ENCODE data around the gene IGBP1.
"Not testable (repeated sequence)": the region's sequence is repeated elsewhere in the genome, so short reads cannot be mapped to it uniquely, and the experiment has no call there.

IGBP1 gene

GRCh38 chrX:70168238-70169188, 35.3 kb downstream of the IGBP1 start:
- peak; percentile 70 for DNase-seq

GRCh38 chrX:70169281-70169680, 36.0 kb downstream of the IGBP1 start:
- no peak for DNase-seq

GRCh38 chrX:70171624-70172023, 38.4 kb downstream of the IGBP1 start:
- DNase-seq = peak; percentile 4

GRCh38 chrX:70172221-70172620, 39.0 kb downstream of the IGBP1 start:
- peak; percentile 44 for DNase-seq

GRCh38 chrX:70172964-70173363, 39.7 kb downstream of the IGBP1 start:
- no peak for DNase-seq

DNA sequence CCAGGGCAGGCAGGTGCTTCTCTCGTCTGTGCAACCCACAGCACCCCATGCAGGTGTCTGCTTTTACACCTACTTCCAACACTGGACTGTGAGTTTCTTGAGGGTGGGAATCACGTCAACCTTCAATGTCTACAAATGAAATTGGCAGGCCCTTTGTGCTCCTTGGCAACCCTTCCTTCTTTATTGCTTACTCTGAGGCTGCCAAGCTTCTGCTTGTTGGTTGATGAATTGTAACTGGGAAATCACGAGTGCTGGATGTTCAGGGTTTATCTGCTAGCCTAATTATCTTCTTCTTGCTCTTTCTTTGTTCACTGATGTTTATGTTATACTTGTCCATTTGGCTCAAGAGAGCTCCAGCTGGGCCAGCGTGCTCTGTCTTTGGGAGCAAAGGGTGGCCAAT, 41.5 kb downstream of the IGBP1 start:
- DNase-seq = peak; percentile 26

DNA sequence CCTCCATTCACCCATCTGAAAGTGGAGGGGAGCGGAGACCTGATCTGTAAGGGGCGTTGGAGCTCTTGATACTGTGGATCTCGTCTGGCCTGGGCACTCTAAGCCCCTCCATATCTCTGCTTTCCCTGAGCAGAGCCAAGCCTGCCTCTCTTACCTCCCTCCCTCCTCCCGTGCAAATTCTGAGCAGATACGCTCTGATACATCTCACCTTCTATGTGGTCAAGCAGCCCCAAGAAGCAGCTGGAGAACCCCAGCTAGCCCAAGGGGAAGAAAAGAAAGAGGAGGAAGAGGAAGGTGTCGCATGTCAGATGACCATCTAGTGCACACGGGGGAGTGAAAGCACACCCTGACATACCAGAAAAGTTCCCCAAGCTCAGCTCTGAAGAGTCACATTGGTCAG, 42.1 kb downstream of the IGBP1 start:
- no peak for DNase-seq

DNA sequence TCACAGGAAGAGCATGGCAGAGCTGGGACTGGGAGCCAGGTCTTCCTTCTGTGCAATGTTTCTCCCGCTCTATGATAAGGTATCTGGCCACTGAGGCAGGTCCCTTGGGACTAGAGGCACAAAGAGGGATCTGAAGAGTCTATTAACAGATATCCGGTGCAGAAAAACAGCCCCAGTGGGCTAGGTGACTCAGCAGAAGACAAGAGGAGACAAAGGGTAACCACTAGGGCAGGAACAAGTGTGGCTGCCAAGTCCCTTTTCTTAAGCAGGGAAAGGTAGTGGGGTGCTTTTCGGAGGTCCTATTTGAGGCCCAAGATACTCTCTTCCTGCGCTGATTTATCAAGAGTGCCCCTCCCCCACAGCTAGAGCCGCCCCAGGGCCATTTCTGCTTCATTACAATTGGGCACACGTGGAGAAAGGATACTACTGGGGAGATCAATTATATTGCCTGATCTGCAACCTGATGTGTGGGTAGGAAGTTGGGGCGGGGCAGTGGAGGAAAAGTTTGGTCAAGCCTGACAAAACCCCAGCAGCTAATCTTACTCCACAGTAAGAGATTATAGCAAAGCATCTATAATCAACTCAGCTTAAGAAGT, 43.8 kb downstream of the IGBP1 start, which contains the start of gene DGAT2L6:
Gene DGAT2L6, plus strand, starts transcription at position 546 of the 596 bp plus-strand sequence. CDS start 100 bp downstream, outside the sequence.
- no peak for DNase-seq

GRCh38 chrX:70183091-70183490, 49.8 kb downstream of the IGBP1 start:
- DNase-seq = no peak

GRCh38 chrX:70190225-70190624, 57.0 kb downstream of the IGBP1 start:
- no peak for DNase-seq

DNA sequence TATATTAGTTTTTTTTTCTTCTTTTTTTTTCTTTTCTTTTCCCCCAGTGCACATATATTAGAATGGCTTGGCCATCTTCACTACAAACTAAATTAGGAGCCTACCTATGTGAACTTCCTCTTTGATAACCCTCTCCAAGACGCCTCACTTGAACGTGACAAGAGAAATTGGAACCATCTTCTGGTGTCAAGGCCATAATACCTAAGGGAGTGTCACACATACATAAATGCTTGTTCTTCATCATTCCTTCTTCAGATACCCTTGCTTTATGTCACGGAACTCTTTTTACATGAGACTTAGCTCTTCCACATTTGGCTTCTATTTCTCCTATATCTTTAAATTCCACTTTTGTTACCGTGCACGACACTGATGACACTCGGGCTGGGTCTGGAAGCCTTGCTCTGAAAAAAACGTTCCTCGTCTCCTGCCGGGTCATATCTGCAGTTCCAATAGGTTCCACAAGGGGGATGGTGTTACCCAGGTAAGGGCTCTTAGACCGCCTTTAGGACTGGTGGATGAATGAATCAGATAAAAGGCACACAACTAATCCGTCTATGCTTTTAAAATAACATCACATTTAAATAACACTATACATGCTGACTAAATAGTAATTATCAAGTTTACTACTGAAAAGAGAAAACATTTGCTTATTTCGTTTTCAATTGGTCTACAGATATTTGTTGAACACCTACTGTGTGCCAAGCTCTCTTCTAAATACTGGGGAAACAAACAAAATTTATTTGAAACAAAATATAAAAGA, 63.9 kb downstream of the IGBP1 start:
- DNase-seq = peak; percentile 35

DNA sequence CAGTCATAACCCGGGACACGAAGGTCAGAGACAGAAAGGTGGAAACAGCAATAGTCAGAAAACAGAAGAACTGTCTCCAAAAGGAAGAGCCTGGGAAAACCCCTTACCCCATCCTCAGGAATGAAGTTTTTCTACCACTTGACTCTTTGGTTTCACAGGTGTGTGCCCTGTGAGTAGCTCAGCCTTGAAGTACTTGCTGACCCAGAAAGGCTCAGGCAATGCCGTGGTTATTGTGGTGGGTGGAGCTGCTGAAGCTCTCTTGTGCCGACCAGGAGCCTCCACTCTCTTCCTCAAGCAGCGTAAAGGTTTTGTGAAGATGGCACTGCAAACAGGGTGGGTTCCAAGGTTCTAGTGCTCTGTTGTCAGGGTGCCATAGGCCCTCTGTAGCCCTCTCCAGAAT, 68.5 kb downstream of the IGBP1 start:
- no peak for DNase-seq

- DNase-seq = no peak
Measured at GRCh38 chrX:70208479-70208878, 75.2 kb downstream of the IGBP1 start.

- not testable (repeated sequence) for DNase-seq
Measured at GRCh38 chrX:70209570-70209969, 76.3 kb downstream of the IGBP1 start.

Data from HCEC 1CT (cell line).